Neural progenitor cell (in vitro differentiated cells): ENCODE results near the gene IGSF9. TPM values are rescaled to one million over a fixed set of nuclear protein-coding genes. Genes with fewer than 3 reads are reported as not detected.

Source experiments
- DNase-seq: peaks from one replicate; pipeline ENCODE4 v3.0.0-alpha.2; 2016; ENCODE audit warnings: low spot score
- H2AFZ ChIP-seq: fragments of 200-600 bp; sonication (generic); replicated peaks from 2 replicates; pipeline ENCODE4 v1.6.1; 2016; ENCODE audit warnings: antibody characterized with exemption
- H3F3A ChIP-seq: fragments of 200-600 bp; sonication (generic); 2 replicates; pipeline ENCODE4 v1.6.1; 2016; ENCODE audit warnings: antibody characterized with exemption, low read depth
- H3K27ac ChIP-seq: fragments of 200-600 bp; sonication (generic); 2 replicates; pipeline ENCODE4 v1.5.1; 2016; ENCODE audit warnings: mild to moderate bottlenecking
- H3K27me3 ChIP-seq: fragments of 200-600 bp; sonication (generic); 2 replicates; pipeline ENCODE4 v1.6.1; 2016; ENCODE audit warnings: mild to moderate bottlenecking, moderate library complexity
- H3K36me3 ChIP-seq: fragments of 200-600 bp; sonication (generic); 2 replicates; pipeline ENCODE4 v1.5.1; 2016
- H3K4me1 ChIP-seq: fragments of 200-600 bp; sonication (generic); 2 replicates; pipeline ENCODE4 v1.6.1; 2016; ENCODE audit warnings: mixed run types
- H3K4me2 ChIP-seq: fragments of 200-600 bp; sonication (generic); 2 replicates; pipeline ENCODE4 v1.6.1; 2016
- H3K4me3 ChIP-seq: fragments of 200-600 bp; sonication (generic); 2 replicates; pipeline ENCODE4 v1.5.1; 2016
- H3K79me2 ChIP-seq: fragments of 200-600 bp; sonication (generic); 2 replicates; pipeline ENCODE4 v1.6.1; 2016; ENCODE audit warnings: low read depth
- H3K9ac ChIP-seq: fragments of 200-600 bp; sonication (generic); 2 replicates; pipeline ENCODE4 v1.6.1; 2016
- H3K9me3 ChIP-seq: fragments of 200-600 bp; sonication (generic); 2 replicates; pipeline ENCODE4 v1.5.1; 2016; ENCODE audit warnings: low read depth
- H4K20me1 ChIP-seq: fragments of 200-600 bp; sonication (generic); 2 replicates; pipeline ENCODE4 v1.6.1; 2016; ENCODE audit warnings: low read depth
- H3K27ac Mint-ChIP-seq: 3 replicates; pipeline ENCODE4 v1.8.0; 2021; ENCODE audit warnings: mixed read lengths
- H3K27me3 Mint-ChIP-seq: 2 replicates; pipeline ENCODE4 v1.8.0; 2022; ENCODE audit warnings: low read depth, mild to moderate bottlenecking, inconsistent platforms, moderate library complexity, mixed read lengths; ENCODE audit not compliant: insufficient read depth
- H3K36me3 Mint-ChIP-seq: 3 replicates; pipeline ENCODE4 v1.8.0; 2021; ENCODE audit warnings: mixed read lengths
- H3K4me1 Mint-ChIP-seq: 3 replicates; pipeline ENCODE4 v1.8.0; 2021; ENCODE audit warnings: mixed read lengths
- H3K4me3 Mint-ChIP-seq: 3 replicates; pipeline ENCODE4 v1.8.0; 2021; ENCODE audit warnings: mild to moderate bottlenecking, moderate library complexity, mixed read lengths
- H3K9me3 Mint-ChIP-seq: 3 replicates; pipeline ENCODE4 v1.8.0; 2020; ENCODE audit warnings: mixed read lengths
- CTCF ChIP-seq: fragments of 200-600 bp; sonication (generic); IDR thresholded peaks from 2 replicates; pipeline ENCODE4 v1.5.1; 2017; ENCODE audit warnings: antibody characterized with exemption, mild to moderate bottlenecking
- EZH2 ChIP-seq: fragments of 200-600 bp; sonication (generic); IDR thresholded peaks from 2 replicates; pipeline ENCODE4 v1.6.1; 2017; ENCODE audit warnings: antibody characterized with exemption, mild to moderate bottlenecking, moderate library complexity
- EZH2phosphoT487 ChIP-seq: fragments of 200-600 bp; sonication (generic); IDR thresholded peaks from 2 replicates; pipeline ENCODE4 v1.6.1; 2017; ENCODE audit warnings: antibody characterized with exemption
- total RNA-seq: library from RNA; depleted of rRNA; stranded (reverse); fragments of >200 nt; gene quantifications from 2 replicates; pipeline ENCODE4 v1.2.3, GENCODE V29; 2015; ENCODE audit warnings: low replicate concordance

Gene IGSF9
- total RNA-seq, 1 donor from 2014 or later, result 3.3 TPM

- H3K27ac Mint-ChIP-seq, result peak overlapping the region; percentile 30
- H3K27me3 ChIP-seq, result no peaks in the 10 kb centered on the region
- peaks cover 29% of the 10 kb centered on the region for H3K4me1 Mint-ChIP-seq
- peaks cover 12% of the 10 kb centered on the region for H4K20me1 ChIP-seq
- no peak for DNase-seq
- H3K9me3 ChIP-seq, result no peaks in the 10 kb centered on the region
- H2AFZ ChIP-seq, result no peak overlapping the region
- no peaks in the 10 kb centered on the region for H3F3A ChIP-seq
- H3K27ac ChIP-seq, result no peak overlapping the region
- no peak overlapping the region for H3K4me3 Mint-ChIP-seq
- peaks cover 21% of the 10 kb centered on the region for H3K4me1 ChIP-seq
- H3K36me3 Mint-ChIP-seq, result peaks cover 19% of the 10 kb centered on the region
- no peak overlapping the region for H3K4me2 ChIP-seq
- H3K79me2 ChIP-seq, result no peaks in the 10 kb centered on the region
- H3K27me3 Mint-ChIP-seq, result peaks cover 4% of the 10 kb centered on the region
- no peaks in the 10 kb centered on the region for H3K36me3 ChIP-seq
- no peak overlapping the region for H3K9ac ChIP-seq
- no peak for TF ChIP-seq EZH2
- no peak for TF ChIP-seq EZH2phosphoT487
- no peak for TF ChIP-seq CTCF
- H3K4me3 ChIP-seq, result no peak overlapping the region
- H3K9me3 Mint-ChIP-seq, result no peaks in the 10 kb centered on the region
Measured at GRCh38 chr1:159934136-159935039, 11.0 kb downstream of the IGSF9 start.

- H2AFZ ChIP-seq, result no peak overlapping the region
- H3K79me2 ChIP-seq, result no peaks in the 10 kb centered on the region
- H3K4me1 ChIP-seq, result peaks cover 19% of the 10 kb centered on the region
- no peaks in the 10 kb centered on the region for H3F3A ChIP-seq
- H4K20me1 ChIP-seq, result peaks cover 12% of the 10 kb centered on the region
- no peak overlapping the region for H3K27ac ChIP-seq
- Mint-ChIP-seq H3K4me1 (peaks cover 23% of the 10 kb centered on the region), H3K9me3 (no peaks in the 10 kb centered on the region), H3K27ac (no peak overlapping the region), H3K36me3 (peaks cover 20% of the 10 kb centered on the region), H3K4me3 (no peak overlapping the region), H3K27me3 (peaks cover 2% of the 10 kb centered on the region)
- no peaks in the 10 kb centered on the region for H3K36me3 ChIP-seq
- no peak for DNase-seq
- no peak overlapping the region for H3K9ac ChIP-seq
- H3K4me3 ChIP-seq, result no peak overlapping the region
- H3K9me3 ChIP-seq, result no peaks in the 10 kb centered on the region
- H3K27me3 ChIP-seq, result no peaks in the 10 kb centered on the region
- no peak overlapping the region for H3K4me2 ChIP-seq
- TF ChIP-seq EZH2 (no peak), EZH2phosphoT487 (no peak)
Measured at GRCh38 chr1:159933347-159933746, 12.1 kb downstream of the IGSF9 start.

GRCh38 chr1:159932296-159933285, 12.8 kb downstream of the IGSF9 start:
- H3K4me2 ChIP-seq, result no peak overlapping the region
- no peak overlapping the region for H3K9ac ChIP-seq
- H3K27ac ChIP-seq, result no peak overlapping the region
- no peak overlapping the region for H2AFZ ChIP-seq
- H3F3A ChIP-seq, result no peaks in the 10 kb centered on the region
- Mint-ChIP-seq H3K27me3 (peaks cover 2% of the 10 kb centered on the region), H3K36me3 (peaks cover 20% of the 10 kb centered on the region), H3K9me3 (no peaks in the 10 kb centered on the region), H3K27ac (no peak overlapping the region), H3K4me1 (peaks cover 15% of the 10 kb centered on the region), H3K4me3 (peak overlapping the region; percentile 23)
- peaks cover 12% of the 10 kb centered on the region for H4K20me1 ChIP-seq
- no peak overlapping the region for H3K4me3 ChIP-seq
- DNase-seq, result no peak
- no peaks in the 10 kb centered on the region for H3K36me3 ChIP-seq
- peaks cover 11% of the 10 kb centered on the region for H3K4me1 ChIP-seq
- TF ChIP-seq CTCF, result no peak
- no peak for TF ChIP-seq EZH2phosphoT487
- TF ChIP-seq EZH2, result no peak
- H3K9me3 ChIP-seq, result no peaks in the 10 kb centered on the region
- H3K79me2 ChIP-seq, result no peaks in the 10 kb centered on the region
- no peaks in the 10 kb centered on the region for H3K27me3 ChIP-seq
